Left ventricle myocardium inferior (tissue), 1 donor: ENCODE data around the gene SAMD11. TPM values are rescaled to one million over a fixed set of nuclear protein-coding genes. Genes with fewer than 3 reads are reported as not detected.

Experiments used
- DNase-seq: peaks from one replicate; pipeline ENCODE4 v3.0.0-alpha.2; 2020
- H3K27ac ChIP-seq: fragments of 200-600 bp; replicated peaks from 2 replicates; pipeline ENCODE4 v1.8.0; 2021
- H3K27me3 ChIP-seq: fragments of 200-600 bp; 2 replicates; pipeline ENCODE4 v1.8.0; 2021; ENCODE audit warnings: low read depth
- H3K36me3 ChIP-seq: fragments of 200-600 bp; 2 replicates; pipeline ENCODE4 v1.8.0; 2021
- H3K4me1 ChIP-seq: fragments of 200-600 bp; 2 replicates; pipeline ENCODE4 v1.8.0; 2021
- H3K4me3 ChIP-seq: fragments of 200-600 bp; 2 replicates; pipeline ENCODE4 v1.8.0; 2021; ENCODE audit warnings: mild to moderate bottlenecking, moderate library complexity
- H3K9me3 ChIP-seq: fragments of 200-600 bp; replicated peaks from 2 replicates; pipeline ENCODE4 v1.8.0; 2021
- intact Hi-C: fragments of 100-400 bp; cut with micrococcal nuclease; formaldehyde crosslinking; loops from one replicate; pipeline ENCODE4 v1.11.0; 2022
- total RNA-seq: library from RNA; stranded (reverse); fragmentation: NEBNext Ultra II Directional; extraction: Animal tissue kit (Norgen Biotek cat#: 25700); gene quantifications from one replicate; pipeline ENCODE4 v1.2.1, GENCODE V29; 2021
- TF ChIP-seq, protein P1 (sequence below): fragments of 200-600 bp; IDR thresholded peaks from 2 replicates; pipeline ENCODE4 v1.8.0; 2021; ENCODE audit warnings: antibody characterized with exemption, mild to moderate bottlenecking, borderline replicate concordance
- donor health status: DM: no; HTN: yes; CAD: no; lungs with severe emphysema.

SAMD11 gene
- total RNA-seq, 1 donor from 2014 or later, result 2.4 TPM

DNA sequence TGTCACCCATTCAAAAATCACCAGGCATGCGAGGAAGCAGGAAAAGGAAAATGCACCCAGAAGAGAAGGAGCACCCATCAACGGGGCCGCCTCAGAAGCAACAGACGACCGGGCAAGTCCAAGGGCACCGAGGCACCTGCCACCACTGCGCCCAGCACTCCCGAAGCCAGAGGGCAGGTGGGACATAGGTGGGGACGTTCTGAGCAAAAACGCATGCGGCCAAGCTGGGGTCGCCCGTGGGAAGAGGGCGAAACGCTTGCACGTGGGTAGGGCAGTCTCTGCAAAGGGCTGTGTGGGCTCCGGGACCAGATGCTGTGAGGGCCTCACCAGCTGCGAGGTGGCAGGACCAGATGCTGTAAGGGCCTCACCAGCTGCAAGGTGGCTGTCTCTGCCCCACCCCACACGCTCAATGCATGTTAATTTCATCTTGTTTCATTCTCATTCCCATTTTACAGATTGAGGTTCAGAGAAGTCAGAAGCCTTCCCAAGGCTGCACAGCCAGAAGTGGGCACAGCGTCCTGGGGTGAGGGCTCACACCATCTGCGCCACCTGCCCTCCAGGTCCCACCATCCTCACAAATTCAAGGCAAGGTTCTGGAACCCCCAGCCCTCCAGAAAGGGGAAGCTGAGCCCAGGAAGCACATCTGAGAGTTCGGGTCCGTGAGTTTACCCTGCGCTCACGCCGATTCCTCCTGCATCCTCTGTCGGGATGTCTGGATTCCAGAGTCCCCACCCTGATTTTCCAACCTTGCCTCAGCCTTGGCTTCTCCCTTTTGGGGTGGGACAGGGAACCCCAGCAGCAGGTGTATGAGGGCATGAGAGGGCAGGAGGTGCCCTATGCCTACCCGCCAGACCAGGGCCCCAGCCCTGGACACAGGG, 8.2 kb upstream of the SAMD11 start:
- TF ChIP-seq, protein P1, sequence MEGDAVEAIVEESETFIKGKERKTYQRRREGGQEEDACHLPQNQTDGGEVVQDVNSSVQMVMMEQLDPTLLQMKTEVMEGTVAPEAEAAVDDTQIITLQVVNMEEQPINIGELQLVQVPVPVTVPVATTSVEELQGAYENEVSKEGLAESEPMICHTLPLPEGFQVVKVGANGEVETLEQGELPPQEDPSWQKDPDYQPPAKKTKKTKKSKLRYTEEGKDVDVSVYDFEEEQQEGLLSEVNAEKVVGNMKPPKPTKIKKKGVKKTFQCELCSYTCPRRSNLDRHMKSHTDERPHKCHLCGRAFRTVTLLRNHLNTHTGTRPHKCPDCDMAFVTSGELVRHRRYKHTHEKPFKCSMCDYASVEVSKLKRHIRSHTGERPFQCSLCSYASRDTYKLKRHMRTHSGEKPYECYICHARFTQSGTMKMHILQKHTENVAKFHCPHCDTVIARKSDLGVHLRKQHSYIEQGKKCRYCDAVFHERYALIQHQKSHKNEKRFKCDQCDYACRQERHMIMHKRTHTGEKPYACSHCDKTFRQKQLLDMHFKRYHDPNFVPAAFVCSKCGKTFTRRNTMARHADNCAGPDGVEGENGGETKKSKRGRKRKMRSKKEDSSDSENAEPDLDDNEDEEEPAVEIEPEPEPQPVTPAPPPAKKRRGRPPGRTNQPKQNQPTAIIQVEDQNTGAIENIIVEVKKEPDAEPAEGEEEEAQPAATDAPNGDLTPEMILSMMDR, result no peak
- DNase-seq, result peak; percentile 10
- Histone ChIP-seq H3K9me3 (no peaks in the 10 kb centered on the region), H3K4me3 (no peak overlapping the region), H3K27ac (no peak overlapping the region), H3K4me1 (peaks cover 14% of the 10 kb centered on the region), H3K27me3 (peaks cover 100% of the 10 kb centered on the region), H3K36me3 (no peaks in the 10 kb centered on the region)
- intact Hi-C loops, result no loop called here

- Histone ChIP-seq H3K27ac (no peak overlapping the region), H3K4me3 (no peak overlapping the region), H3K36me3 (no peaks in the 10 kb centered on the region), H3K9me3 (no peaks in the 10 kb centered on the region), H3K27me3 (peaks cover 100% of the 10 kb centered on the region), H3K4me1 (peaks cover 23% of the 10 kb centered on the region)
- intact Hi-C loops, result no loop called here
- peak; percentile 19 for DNase-seq
- TF ChIP-seq, protein P1, result no peak
These were observed 7.3 kb upstream of the SAMD11 start for GRCh38 chr1:916173-917075.

- DNase-seq, result peak; percentile 13
These were observed 6.7 kb upstream of the SAMD11 start for GRCh38 chr1:917076-917459.

DNA sequence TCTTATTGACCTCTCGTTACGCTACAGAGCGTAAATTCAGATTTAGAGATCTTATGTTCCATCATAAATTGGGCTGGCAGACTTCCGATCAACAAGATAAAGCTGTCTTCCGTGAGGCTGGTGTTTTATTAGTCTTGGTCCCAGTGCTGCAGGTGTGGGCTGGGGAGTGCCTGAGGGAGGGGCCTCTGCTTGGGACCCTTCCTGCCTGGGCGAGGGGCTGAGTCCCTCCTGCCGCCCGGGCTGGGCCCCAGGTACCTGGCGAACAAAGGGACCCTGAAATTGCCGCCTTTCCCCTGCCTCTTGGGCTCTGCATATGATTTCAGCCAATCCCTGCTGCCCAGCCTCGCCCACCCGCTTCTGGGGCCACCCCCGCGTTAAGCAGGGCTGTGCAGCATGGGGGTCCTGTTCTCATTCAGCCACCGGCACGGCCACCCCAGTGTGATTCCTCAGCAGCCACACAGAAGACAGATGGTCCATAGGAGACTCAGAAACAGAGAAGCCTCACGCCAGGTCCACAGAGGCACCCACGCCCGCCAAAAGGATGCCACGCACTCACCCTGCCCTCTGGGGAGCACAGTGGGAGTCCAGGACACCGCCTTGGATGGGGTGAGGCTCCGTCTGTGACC, 6.1 kb upstream of the SAMD11 start:
- no peaks in the 10 kb centered on the region for H3K9me3 ChIP-seq
- H3K27me3 ChIP-seq, result peaks cover 100% of the 10 kb centered on the region
- H3K4me1 ChIP-seq, result peaks cover 27% of the 10 kb centered on the region
- intact Hi-C loops, result no loop called here
- H3K27ac ChIP-seq, result no peak overlapping the region
- no peak overlapping the region for H3K4me3 ChIP-seq
- TF ChIP-seq, protein P1, result no peak
- H3K36me3 ChIP-seq, result no peaks in the 10 kb centered on the region
- no peak for DNase-seq

More at GRCh38 chr1:917076-917459, 6.7 kb upstream of the SAMD11 start:
- Histone ChIP-seq H3K9me3 (no peaks in the 10 kb centered on the region), H3K4me1 (peaks cover 27% of the 10 kb centered on the region), H3K27me3 (peaks cover 100% of the 10 kb centered on the region), H3K4me3 (no peak overlapping the region), H3K36me3 (no peaks in the 10 kb centered on the region), H3K27ac (no peak overlapping the region)
- TF ChIP-seq, protein P1, result no peak
- intact Hi-C loops, result no loop called here

- Histone ChIP-seq H3K4me3 (no peak overlapping the region), H3K27ac (no peak overlapping the region), H3K4me1 (peaks cover 35% of the 10 kb centered on the region), H3K36me3 (no peaks in the 10 kb centered on the region), H3K27me3 (peaks cover 100% of the 10 kb centered on the region), H3K9me3 (no peaks in the 10 kb centered on the region)
- TF ChIP-seq, protein P1, result no peak
- intact Hi-C loops, result no loop called here
- DNase-seq, result no peak
These were observed 5.4 kb upstream of the SAMD11 start for GRCh38 chr1:918353-918752.
